NCI-H2081 treated with DMSO at 0.1 percent for 48 hours (cell line): ENCODE measurements around the gene AIG1.
"Not testable (repeated sequence)": the region's sequence is repeated elsewhere in the genome, so short reads cannot be mapped to it uniquely, and the experiment has no call there.

ENCODE experiments used
- DNase-seq: peaks from one replicate; lab custom pipeline; 2025; lab: John Stamatoyannopoulos, UW

Gene AIG1

DNA sequence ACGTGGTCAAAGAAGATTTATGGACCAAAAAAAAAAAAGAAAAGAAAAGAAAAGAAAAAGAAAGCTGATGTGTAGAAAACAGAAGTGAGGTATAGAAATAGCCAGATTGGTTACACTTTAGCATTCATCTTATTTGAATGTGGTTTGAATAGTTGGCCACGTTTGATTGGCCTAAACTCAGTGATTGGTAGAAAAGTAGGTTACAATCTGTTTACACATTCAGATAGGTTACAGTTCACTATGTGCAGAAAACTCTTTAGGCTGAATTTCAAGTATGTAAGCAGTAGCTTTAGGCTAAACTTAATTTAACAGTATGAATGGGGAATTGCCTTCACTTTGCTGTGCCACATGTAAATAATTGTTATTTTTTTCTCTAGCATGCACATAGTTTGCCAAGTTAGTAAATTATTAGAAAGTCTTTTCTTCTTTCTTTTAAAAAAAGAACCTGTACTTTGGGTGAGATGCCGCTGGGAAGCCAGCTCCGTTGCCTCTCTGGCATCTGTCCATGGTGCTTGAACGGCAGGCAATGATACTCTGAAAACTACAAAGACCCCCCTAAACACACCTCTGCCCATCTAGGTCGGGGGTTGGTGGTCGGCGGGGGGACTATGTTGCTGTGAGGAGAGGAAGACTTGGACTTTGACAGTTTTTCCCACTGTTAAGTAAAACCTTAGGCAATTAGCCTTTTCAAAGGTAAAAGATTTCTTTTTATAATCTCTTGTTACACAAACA lies 173.0 kb downstream of the AIG1 start:
- DNase-seq = no peak

DNA sequence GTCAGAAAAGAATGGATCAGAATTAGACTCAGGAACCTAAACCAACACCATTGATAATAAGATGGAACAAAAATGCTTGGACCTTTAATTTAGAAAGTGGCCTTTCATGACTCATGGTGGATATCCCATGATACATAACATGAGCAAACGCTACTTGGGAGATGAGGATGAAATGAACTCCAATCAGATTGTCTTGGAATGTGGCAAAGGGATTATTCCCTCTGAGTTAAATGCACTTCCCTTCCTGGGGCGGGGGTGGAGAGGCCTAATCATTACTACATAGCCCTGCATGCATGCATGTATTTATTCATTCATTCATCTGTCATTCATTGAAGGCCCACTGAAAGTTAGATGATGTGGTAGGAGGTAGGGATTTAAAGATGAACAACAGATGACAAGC lies 174.0 kb downstream of the AIG1 start:
- no peak for DNase-seq

DNA sequence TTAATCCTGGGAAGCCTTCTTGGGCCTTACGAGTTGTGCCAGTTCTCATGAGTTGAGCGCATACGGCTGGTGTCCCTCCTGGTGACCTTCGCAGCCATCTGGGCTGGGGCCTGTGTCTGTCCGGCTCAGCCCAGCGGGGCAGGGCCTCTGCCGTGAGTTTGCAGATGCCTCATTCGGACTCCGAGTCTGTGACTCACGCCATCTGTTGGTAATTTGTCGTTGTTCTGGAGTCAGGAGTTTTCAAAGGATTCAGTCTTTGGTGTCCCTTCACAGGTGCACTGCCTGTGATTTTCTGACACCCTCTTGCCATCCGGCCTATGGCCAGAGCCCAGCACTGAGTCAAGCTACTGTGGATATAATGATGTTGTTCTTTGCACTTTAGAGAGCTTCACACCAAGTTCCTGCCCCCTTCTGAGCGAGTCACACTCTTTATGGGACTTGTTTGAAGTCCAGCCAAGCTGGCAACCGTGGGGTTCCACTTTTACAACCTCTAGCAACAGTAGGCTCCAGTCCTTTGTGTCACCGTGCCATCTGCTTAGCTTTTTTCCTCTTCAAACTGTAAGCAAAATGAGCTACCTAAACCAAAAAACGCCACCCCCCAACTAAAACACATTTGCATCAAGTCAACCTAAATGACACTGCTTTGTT lies 175.6 kb downstream of the AIG1 start:
- DNase-seq = no peak

DNA sequence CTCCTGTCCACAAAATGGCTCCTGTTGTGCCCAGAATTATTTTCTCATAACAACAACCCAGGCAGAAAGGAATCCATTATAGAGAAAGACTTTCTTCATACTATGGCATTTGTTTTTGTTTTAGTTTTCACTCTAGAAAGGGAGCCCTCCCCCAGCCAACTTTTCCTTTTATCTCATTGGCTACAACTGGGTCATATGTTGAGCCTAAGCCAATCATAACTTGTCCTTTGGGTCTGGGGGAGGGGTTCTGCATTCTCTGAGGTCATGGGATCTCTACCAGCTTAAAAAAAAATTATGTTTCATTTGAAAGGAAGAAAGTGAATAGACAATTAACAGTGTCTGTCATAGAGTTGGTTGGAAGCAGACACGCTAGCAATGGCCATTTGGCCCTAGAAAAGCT lies 177.6 kb downstream of the AIG1 start:
- no peak for DNase-seq

GRCh38 chr6:143241111-143241510 lies 180.4 kb downstream of the AIG1 start:
- DNase-seq = no peak

- DNase-seq = no peak
Measured at GRCh38 chr6:143241911-143242310, 181.2 kb downstream of the AIG1 start.

DNA sequence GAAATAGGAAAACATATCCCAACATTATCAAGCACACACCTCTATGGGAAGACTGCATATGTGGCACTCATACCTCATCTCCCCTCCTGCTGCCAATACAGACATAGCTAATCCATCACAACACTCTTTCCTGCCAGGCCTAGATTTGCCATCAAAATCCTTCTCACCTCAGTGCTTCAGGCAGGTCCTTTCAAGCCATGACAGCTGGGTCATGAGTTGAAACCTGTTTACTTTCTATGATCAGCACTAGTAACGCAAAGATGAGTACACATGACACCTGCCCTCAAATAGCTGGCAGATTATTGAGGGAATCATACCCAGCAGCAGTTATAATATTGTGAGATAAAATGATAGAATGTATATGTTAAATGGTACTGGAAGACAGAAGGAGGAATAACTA lies 183.1 kb downstream of the AIG1 start:
- DNase-seq = no peak

- no peak for DNase-seq
Measured at GRCh38 chr6:143245656-143246055, 185.0 kb downstream of the AIG1 start.

- not testable (repeated sequence) for DNase-seq
Measured at GRCh38 chr6:143246166-143246775, 185.6 kb downstream of the AIG1 start.

DNA sequence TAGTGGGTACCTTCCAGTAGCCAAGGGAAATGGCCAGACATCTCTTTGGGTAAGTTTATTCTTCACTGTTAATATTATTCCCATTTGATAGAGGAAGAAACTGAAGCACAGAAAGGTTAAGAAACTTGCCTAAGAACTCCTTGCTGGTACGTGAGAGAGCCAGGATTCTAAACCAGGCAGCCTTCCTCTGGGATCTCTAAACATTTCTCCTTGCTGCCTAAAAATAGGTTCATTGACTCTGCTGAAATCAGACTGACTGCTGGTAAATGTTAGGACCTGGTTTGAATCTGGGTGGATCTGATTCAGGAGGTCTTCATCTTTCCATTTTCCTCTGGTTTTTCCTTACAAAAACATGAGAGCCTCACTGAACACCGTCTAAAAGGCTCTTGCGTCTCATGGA lies 186.9 kb downstream of the AIG1 start:
- no peak for DNase-seq

DNA sequence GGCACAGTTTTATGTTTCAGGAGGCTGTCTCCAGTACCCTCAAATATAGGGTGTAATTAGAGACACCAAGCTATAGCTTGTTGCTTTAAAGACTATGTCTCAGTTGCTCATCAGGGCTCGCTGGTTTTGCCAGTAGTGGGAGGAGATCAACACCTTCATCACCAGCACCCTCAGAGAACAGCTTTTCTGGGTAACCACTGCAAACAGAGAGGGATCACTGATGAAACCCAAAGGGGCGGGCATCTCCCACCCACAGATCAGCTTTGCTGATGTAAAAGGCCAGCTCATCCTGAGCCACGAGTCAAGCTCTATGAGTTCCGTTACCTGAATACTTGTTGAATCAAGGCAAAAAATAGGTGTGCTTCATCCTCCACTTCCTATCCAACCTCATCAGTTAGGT lies 187.7 kb downstream of the AIG1 start:
- no peak for DNase-seq

- DNase-seq = no peak
Measured at GRCh38 chr6:143251288-143251687, 190.6 kb downstream of the AIG1 start.

DNA sequence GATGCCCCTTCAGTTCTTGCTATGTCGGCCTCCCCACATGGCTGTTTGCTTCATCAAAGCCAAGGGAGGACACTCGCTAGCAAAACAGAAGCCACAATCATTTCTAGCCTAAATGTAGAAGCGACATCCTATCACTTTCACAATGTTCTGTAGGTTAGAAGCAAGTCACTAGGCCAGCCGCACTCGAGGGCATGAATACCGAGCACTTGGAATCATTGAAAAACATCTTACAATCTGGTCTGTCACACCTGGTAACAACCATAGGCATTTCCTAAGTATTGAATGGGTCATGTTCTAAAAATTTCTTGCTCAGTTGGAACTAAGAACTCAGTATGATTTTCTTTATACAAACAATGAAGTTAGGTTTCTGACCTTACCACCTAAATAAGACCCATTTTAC lies 192.3 kb downstream of the AIG1 start:
- no peak for DNase-seq

DNA sequence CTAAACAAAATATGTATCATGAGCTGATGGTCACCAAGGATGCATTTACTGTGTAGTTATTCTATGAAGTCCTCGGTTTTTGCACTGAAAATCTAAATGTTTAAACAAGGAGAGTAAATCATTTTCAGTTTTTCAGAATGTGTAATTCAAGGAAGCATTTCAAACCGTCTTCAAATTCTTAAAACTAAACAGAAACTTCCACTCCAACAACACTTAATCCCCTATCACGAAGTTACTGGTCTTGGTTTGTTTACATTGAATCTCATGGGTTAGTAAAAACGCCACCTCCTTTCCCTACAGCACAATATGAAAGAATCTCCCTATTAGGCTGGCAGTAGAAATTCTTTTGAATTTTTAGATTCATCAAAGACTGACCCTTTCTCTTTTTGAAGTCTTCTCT lies 192.9 kb downstream of the AIG1 start:
- no peak for DNase-seq

DNA sequence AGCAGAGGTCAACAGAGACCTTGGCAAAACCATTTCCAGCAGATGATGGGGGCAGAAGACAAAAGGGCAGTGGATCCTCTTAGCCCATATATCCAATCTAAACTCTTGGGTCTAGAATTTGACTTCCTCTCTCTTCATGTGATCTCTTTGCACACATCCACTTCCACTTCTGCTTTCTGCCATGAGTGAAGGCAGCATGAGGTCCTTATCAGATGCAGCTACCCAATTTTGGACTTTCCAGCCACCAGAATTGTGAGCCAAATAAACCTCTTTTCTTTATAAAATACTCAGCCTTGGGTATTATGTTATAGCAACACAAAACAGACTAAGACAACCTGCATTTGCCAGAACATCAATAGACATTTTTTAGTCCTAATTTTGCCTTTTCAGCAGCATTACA lies 198.3 kb downstream of the AIG1 start:
- DNase-seq = no peak

DNA sequence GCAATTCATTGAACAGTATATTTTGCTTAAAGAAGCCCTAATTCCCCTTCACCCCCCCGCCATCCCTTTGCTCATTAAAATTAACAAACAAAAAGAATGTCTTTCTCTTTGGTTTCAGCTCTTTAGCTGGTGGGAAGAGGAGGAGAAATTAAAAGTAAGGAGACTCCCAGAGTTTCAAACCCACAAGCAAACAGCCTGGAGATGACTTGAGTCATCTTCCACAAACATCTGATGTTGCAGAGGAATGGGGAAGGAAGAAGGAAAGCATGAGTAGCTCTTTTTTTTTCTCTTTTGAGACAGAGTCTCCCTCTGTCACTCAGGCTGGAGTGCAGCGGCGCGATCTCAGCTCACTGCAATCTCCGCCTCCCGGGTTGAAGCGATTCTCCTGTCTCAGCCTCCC lies 200.2 kb downstream of the AIG1 start:
- DNase-seq = no peak

DNA sequence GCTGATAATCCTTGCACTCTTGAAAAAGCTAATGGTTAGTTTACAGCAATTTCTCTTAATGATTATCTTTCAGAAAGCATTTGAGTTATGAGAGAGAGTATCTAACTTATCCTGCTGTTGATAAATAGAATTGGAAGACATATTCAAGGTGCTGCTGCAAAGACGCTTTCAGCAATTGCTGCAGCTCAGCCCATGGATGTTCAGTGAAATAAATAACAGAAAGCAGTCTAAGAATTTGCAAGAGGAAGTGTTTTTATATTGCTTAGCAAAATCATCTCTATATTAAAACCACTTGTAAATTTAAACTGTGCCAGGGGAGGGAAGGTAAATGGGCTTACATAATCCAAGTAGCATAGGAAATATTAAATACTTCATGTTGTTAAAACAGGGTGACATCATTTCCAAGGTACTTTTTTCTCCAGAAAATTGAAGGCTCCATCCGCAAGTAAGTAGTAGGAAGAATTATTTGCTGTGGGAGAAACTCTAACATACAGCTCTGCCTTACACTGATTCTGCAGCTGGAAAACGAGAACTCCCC lies 201.3 kb downstream of the AIG1 start:
- no peak for DNase-seq

GRCh38 chr6:143262859-143263258 lies 202.2 kb downstream of the AIG1 start:
- no peak for DNase-seq

- no peak for DNase-seq
Measured at GRCh38 chr6:143264379-143264778, 203.7 kb downstream of the AIG1 start.

DNA sequence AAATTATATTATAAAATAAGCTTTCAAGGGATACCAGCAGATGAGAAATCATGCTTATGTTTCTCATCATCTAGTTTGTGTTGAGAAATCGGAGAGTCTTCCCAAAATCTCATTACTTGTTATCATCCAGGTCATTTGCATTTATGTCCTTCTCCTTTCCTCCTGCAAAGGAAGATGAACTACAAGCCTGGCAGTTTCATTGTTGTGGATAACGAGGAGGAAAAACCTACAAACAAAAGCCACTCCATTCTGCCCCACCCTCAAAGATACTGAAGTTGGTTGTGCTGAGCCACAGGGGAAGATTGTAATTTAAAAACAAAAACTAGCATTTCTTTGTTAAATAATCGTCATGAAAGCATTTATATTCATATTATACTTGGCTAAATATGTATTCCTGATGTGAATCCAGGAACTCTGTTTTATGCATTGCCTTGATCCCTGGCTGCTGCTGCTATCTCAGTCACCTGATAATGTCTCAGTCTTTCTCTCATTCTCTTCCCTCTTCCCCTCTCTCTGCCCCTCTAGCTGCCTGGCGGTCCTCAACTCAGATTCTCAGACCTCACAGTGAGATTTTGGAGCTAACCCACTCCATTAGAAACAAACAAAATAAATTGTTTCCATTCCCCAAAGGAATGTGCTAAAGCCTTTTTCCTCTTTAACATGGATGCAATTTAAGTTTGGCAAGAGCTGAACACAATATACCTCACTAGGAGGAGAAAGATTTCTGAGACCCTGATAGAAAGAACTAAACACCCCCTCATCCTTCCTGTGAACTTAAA lies 204.5 kb downstream of the AIG1 start:
- DNase-seq = no peak

- DNase-seq = no peak
Measured at GRCh38 chr6:143267760-143268159, 207.1 kb downstream of the AIG1 start.

DNA sequence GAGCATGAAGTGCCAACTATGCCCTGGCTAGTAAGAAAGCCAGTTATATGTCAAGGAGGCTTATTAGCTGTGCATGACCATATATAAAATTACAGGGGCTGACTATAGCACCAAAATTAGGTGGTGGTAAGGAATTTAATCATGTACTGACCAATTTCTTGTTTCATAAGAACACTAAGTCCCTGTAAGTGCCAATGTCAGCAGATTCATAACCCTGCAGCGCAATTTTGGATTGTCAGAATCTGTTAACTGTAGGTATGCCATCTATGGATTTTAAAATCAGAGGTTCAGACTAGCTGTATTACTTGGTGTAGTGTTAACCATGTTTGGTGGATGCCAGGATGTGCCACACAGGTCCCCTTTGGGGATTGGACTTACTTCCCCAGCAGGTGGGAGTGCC lies 207.8 kb downstream of the AIG1 start:
- no peak for DNase-seq

GRCh38 chr6:143270026-143270425 lies 209.3 kb downstream of the AIG1 start:
- DNase-seq = no peak
